GM21786 (cell line): ENCODE measurements around the gene TTLL11.
"Not testable (repeated sequence)": the region's sequence is repeated elsewhere in the genome, so short reads cannot be mapped to it uniquely, and the experiment has no call there.

ENCODE experiments used
- ATAC-seq: cut with Tn5 transposase; IDR thresholded peaks from one replicate; pipeline ENCODE4 v1.9.1; 2021; ENCODE audit not compliant: unreplicated experiment

The TTLL11 gene

DNA sequence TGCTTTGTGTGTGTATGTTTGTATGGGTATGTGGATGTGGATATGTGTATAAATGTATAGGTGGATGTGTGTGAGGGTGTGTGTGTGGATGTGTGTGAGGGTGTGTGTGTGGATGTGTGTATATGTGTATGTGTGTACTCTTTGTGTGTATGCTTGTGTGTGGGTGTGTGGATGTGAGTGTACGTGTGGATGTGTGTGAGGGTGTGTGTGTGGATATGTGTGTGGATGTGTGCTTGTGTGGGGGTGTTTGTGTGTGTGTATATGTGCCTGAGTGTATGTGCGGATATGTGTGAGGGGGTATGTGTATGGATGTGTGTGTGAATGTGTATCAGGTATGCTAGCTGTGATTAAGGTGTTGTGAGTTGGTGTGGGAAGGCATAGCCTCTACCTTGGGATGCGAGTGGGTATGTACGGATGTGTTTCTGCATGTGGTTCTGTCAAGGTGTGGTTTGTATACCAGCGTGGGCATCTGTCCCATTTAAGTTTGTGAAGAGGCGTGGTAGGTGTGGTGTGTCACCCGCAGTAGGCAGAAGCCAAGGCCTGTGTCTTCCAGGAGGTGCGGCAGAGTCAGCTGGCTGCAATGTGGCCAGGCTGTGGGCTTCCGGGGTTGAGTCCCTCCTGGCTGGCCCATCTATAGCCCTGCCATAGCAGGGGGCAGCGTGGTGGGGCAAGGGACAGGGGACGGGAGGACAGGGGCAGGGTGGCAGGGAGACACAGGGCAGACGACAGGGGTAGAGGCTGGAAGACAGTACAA, 285.9 kb downstream of the TTLL11 start:
- ATAC-seq, result no peak

GRCh38 chr9:121802753-121803152, 290.4 kb downstream of the TTLL11 start:
- ATAC-seq, result no peak

DNA sequence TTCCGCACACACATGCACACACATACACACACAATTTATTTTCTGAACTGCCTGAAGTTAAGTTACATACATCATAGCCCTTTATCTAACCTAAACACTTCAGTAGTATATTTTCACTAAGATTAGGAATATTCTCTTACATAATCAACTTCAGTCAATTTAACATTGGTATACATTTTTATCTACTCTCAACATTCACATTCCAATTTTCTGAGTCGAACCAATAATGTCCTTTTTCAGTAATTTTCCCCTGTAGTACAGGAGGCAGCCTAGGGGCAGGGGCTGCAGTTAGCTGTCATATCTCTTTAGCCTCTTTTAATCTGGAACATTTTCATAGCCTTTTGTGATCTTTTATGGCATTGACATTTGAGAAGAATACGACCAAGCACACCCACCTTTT, 291.5 kb downstream of the TTLL11 start:
- no peak for ATAC-seq

DNA sequence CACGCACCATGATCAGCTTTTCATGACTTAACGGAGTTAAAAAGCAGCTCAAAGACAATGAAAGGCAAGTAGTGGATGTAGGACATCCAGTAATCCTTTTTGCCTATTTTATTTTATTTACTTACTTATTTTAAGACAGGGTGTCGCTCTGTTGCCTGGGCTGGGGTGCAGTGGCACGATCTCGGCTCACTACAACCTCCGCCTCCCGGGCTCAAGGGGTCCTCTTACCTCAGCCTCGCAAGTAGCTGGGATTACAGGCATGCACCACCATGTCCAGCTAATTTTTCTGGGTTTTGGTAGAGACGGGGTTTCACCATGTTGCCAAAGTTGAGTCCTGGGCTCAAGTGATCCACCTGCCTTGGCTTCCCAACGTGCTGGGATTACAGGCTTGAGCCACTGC, 292.7 kb downstream of the TTLL11 start:
- no peak for ATAC-seq

- no peak for ATAC-seq
Observed at GRCh38 chr9:121798941-121799340, 294.2 kb downstream of the TTLL11 start.

DNA sequence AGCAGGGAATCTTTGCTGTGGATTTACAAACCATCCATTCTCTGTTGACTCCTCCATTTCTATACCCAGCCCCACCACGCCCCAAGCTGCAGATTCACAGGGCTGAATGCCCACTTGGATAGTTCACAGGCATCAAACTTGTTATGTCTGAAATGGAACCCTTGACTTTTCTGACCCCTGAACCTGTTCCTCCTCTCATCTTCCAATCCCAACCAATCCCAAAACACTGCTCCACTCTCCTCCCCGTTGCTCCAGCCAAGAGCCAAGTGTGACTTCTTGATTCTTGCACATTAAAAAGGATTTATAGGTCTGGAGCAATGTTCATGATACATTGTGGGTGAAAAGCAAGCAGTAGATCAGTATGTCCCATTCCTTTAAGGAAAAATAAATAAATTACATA, 296.0 kb downstream of the TTLL11 start:
- ATAC-seq, result no peak

GRCh38 chr9:121794334-121794733, 298.8 kb downstream of the TTLL11 start:
- ATAC-seq, result not testable (repeated sequence)

DNA sequence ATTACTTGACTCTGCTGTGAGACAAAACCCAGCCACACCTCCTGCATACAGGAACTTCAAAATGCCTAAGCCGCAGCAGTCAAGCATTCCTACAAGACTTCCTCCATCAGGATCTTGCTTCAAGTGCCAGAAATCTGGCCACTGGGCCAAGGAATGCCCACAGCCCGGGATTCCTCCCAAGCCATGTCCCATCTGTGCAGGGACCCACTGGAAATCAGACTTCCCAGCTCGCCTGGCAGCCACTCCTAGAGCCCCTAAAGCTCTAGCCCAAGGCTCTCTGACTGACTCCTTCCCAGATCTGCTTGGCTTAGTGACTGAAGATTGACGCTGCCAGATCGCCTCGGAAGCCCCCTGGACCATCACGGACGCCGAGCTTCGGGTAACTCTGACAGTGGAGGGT, 300.6 kb downstream of the TTLL11 start:
- ATAC-seq, result not testable (repeated sequence)

GRCh38 chr9:121790841-121791240, 302.3 kb downstream of the TTLL11 start:
- no peak for ATAC-seq

DNA sequence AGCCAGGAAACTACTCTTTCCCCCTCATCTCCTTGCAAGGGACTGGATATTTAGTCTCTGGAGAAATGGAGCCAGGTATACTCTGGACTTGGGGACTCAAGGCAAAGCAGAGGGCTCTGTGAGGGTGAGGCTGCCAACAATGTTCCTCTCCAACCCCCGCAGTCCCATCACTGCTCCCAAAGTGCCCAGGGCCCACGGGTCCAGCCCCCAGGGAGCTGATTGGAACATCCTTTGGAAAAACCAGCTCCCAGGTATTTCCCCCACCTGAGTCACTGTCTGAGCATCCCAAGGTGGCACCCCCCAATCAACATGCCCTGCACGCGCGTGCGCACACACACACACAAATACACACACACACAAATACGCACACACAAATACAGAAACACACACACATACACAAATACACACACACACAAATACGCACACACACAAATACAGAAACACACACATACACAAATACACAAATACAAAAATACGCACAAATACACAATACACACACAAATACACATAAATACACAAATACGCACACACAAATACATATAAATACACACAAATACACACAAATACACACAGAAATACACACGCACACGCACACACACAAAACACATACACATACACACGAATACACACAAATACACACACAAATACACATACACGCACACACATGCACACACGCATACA, 304.3 kb downstream of the TTLL11 start:
- no peak for ATAC-seq

DNA sequence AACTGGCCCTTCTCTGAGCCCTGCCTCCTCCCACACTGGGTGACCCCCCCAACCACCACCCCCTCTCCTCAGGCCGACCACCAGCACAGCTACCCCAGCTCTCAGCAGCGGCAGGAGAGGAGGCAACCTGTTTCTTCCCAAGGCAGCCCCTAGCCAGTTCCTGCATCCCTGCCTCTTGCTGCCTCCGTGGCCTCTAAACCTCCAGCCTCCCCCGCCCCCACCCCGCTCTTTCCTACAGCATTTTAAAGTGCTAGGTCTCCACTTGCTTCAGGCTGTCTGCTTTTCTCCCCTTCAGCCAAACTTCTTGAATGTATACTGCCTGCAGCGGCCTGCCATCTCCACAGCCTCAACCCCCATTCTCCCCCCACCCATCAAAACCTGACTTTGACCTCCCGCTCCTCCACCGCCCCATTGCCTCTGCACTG, 306.1 kb downstream of the TTLL11 start:
- no peak for ATAC-seq

GRCh38 chr9:121786543-121786948, 306.6 kb downstream of the TTLL11 start:
- no peak for ATAC-seq

DNA sequence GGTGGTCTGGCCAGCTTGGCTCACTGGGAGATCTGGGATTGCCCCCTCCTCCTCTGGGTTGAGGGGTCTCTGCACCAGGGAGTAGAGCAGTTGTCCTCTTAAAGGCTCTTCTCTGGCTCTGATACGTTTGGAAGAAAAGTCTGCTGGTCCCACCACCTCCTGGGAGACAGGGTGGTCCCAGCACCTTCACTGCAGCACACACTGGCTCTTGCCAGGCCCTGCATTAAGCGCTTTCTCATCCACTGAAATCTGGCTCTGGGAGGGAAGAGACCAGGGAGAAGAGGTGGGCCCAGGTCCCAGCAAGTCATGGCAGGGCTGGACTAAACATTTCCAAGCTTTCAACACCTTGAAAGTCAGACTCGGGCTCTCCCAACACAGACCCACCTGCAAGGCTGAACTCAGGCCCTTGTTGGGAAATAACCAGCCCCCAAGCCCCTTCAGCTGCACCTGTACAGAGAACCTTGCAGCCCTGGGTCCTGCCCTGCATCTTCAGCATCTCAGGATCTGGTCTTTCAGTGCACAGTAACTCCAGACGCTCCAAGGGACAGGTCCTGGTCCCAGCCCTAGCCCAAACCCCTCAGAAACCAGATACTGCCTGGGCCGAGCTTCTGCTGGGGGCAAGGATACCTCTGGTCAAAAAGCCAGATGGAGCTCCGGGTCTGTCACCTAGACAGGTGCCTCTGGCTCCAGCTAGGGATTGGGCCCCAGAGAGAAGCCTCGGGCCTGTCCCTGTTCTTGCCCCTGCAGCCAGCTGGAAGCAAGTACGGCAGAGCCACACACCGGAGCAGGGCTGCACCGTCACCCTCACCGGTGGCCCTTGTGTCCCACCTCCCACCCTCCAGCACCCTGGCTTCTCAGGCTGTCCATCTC, 307.2 kb downstream of the TTLL11 start:
- no peak for ATAC-seq

DNA sequence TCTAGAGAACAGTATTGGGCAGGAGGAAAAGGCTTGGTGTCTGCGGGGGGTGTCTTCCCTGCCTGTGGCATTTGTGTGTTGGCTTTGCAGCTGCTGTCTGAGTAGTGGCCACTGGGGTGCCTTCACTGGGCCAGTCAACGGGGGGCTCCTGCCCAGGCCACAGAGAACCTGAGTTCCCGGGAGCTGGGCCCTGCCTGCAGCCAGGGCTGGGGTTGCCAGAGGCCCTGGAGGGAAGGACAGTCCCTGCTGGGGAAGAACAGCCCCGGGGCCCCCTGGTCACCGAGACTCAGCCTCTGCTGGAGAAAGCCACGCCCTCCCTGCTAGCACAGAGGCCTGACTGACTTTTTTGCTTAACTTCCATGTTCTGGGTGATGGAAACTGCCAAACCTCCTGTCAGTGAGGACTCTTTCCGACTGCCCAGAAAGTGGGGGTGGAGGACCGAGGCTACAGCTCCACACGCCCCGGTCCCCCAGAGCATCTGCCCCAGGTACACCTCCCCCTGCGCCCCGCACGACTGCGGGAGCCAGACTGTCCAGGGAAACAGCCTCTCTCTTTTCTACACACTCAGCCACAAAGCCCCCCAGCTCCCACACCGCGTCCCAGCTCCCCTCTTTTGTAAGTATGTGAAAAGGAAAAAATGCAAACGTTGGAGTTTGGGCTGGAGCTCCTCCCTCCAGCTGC, 308.2 kb downstream of the TTLL11 start:
- ATAC-seq, result no peak

DNA sequence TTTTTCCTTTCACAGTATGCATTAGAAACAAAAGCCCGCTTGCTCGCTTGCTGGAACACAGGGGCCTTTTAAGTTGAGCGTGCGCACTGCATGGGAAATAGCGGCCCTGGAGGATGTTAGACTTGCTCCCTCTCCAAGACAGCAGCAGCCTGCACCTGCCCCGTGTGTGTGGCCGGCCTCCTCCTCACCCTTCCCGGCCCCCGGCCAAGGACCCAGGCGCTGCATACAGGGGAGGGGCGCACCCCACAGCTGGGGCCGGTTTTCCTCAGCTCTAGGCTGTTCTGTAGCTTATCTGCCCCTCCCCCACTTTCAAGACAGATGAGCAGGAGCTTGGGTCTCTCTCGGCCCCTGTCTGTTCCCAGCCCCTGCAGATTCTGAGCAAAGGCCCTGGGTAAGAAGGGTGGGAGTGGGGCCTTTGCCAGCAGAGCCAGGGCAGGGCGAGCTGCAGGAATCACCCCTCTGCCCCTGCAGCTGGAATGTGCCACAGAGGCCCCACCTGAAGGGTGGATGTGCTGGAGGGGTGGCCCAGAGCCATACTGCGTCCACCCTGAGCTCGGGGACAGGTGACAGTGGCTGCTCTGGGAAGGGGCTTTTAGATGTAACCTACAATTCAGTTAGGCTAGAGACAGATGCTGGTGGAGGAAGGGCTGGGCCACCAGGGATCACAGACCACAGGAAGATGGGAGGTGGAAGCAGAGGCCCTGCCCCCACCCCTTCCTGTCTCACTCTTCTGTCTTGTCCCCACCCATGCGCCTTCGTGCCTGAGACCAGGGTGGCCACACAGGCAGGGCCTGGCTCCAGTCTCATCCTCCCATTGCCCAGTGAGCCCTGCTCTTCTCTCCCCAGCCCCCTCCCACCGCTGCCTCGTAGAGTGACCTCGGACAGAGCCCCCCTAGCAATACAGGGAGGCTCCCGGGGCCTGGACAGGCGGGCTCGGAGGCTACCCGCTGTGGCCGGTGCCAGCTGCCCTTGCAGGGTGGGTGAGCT, 309.3 kb downstream of the TTLL11 start:
- ATAC-seq, result no peak

- ATAC-seq, result no peak
Observed at GRCh38 chr9:121783111-121783510, 310.0 kb downstream of the TTLL11 start.

DNA sequence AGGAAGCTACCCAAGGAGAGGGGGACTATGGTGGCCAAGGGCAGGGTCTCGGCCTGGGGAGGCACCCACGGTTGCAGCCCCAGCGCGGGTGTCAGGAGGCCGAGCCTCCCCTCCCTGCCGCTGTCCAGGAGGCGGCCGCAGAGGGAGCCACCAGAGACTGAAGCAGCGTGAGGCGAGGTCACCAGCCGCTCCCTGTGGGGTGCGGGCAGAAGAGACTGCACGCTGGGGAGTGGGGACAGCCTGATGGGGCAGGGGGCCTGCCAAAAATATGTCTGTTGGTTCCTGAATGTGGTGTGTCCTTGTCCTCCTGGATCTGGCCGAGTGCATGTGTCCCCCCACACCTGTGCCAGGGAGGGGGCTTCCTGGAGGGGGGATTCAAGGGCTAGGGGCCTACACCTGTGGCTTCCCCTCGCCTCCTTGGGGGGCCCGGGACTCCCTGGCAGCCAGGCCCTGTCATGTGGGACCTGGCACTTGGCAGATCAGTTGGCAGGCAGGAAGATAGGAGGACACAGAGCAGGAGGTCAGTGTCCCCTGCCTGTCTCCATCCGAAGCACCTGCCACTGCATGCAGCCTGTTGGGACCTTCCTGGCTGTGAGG, 310.5 kb downstream of the TTLL11 start:
- no peak for ATAC-seq

GRCh38 chr9:121781701-121782464, 311.2 kb downstream of the TTLL11 start:
- no peak for ATAC-seq

DNA sequence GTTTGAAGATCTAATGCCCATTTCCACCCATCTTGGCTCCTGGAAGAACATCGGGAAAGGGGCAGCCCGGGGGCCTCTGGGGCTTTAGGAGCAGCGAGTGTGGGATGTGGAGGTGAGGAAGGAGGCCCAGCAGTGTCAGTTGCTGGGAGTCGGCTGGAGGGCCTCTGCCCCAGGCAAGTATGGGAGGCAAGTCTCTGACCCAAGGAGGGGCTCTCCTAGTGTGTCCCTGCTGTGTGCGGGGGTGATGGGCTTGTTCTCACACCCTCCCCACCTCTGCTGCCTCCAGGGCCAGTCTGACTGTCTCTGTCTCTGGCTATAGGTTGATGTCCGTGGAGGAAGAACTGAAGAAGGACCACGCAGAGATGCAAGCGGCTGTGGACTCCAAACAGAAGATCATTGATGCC, 312.0 kb downstream of the TTLL11 start:
- ATAC-seq, result no peak
